K562 (cell line): Measurements from ENCODE around the gene ST6GALNAC5. TPM values are rescaled to one million over a fixed set of nuclear protein-coding genes. Genes with fewer than 3 reads are reported as not detected.

ENCODE experiments used
- ATAC-seq: fragments of 200-7000 bp; cut with Tn5 transposase; 3 replicates; pipeline ENCODE4 v1.9.1; 2020; ENCODE audit warnings: moderate library complexity
- BruUV-seq: library from RNA; stranded (reverse); fragments of 400-500 nt; replicated peaks from 2 replicates; lab custom pipeline; 2021; lab: Mats Ljungman, UMichigan
- CTCF ChIA-PET: fragments of 300-600 bp; formaldehyde crosslinking; extraction: SDS; loops from one replicate; lab custom pipeline; 2021; ENCODE audit warnings: low intra/inter-chr PET ratio; lab: Yijun Ruan, JAX
- POLR2A ChIA-PET: fragments of 300-600, 350-650 bp; sonication (Branson Sonifier 250); formaldehyde crosslinking; extraction: SDS; loops from one replicate; lab custom pipeline; 2021; ENCODE audit warnings: antibody characterized with exemption, inconsistent platforms; lab: Yijun Ruan, JAX
- DNase-seq, 4 experiments: peaks; one replicate each; pipeline versions ENCODE4 v3.0.0 to v3.0.0-alpha.2; 2011 to 2018; ENCODE audit warnings: low spot score in 3 of 4, mixed read lengths in 3 of 4; ENCODE audit errors: extremely low read depth in 1 of 4
- FAIRE-seq: peaks from 2 replicates; lab custom pipeline; 2011; peaks lifted over from hg19 to GRCh38; lab: Jason Lieb, UNC
- H2AFZ ChIP-seq: 2 replicates; pipeline ENCODE4 v1.6.0; 2011; ENCODE audit warnings: low read depth, low read length, control low read depth, inconsistent platforms
- H3K27ac ChIP-seq: fragments of 200-600 bp; 3 replicates; pipeline ENCODE4 v1.8.0; 2011; ENCODE audit warnings: low read depth, mild to moderate bottlenecking, control low read depth, inconsistent platforms, low read length, moderate library complexity, mixed read lengths; ENCODE audit errors: extremely low read depth
- H3K27me3 ChIP-seq, 2 experiments: fragments of 300-600 bp in 1 of 2; 2 replicates in 1 of 2; 3 replicates in 1 of 2; pipeline versions ENCODE4 v1.6.0 to v1.8.0; 2011; ENCODE audit warnings: inconsistent platforms in 2 of 2, low read length in 2 of 2, mild to moderate bottlenecking in 1 of 2, mixed read lengths in 1 of 2, moderate library complexity in 1 of 2; ENCODE audit not compliant: control insufficient read depth in 2 of 2, insufficient read depth in 2 of 2
- H3K36me3 ChIP-seq: fragments of 300-600 bp; 3 replicates; pipeline ENCODE4 v1.8.0; 2011; ENCODE audit warnings: mild to moderate bottlenecking, low read length, inconsistent platforms; ENCODE audit not compliant: control insufficient read depth, insufficient read depth
- H3K4me1 ChIP-seq, 2 experiments: fragments of 200-600 bp in 1 of 2; replicated peaks in 1 of 2; 2 replicates in 1 of 2; 3 replicates in 1 of 2; pipeline versions ENCODE4 v1.5.1 to v1.8.0; 2011; ENCODE audit warnings: inconsistent platforms in 2 of 2, low read length in 2 of 2, mild to moderate bottlenecking in 1 of 2, mixed read lengths in 1 of 2, moderate library complexity in 1 of 2; ENCODE audit not compliant: control insufficient read depth in 2 of 2, insufficient read depth in 2 of 2
- H3K4me2 ChIP-seq: 2 replicates; pipeline ENCODE4 v1.6.1; 2011; ENCODE audit warnings: low read length, control low read depth, inconsistent platforms, mixed read lengths; ENCODE audit not compliant: insufficient read depth
- H3K4me3 ChIP-seq: fragments of 200-600 bp; sonication (generic), shearing (Covaris generic); 2 replicates; pipeline ENCODE4 v1.5.1; 2016; ENCODE audit warnings: control low read depth, inconsistent platforms
- H3K79me2 ChIP-seq: fragments of 200-600 bp; 3 replicates; pipeline ENCODE4 v1.8.0; 2011; ENCODE audit warnings: low read length, inconsistent platforms; ENCODE audit not compliant: control insufficient read depth, insufficient read depth
- H3K9ac ChIP-seq, 2 experiments: 2 replicates each; pipeline versions ENCODE4 v1.6.0 to v1.6.1; 2011; ENCODE audit warnings: low read depth in 2 of 2, low read length in 2 of 2, control low read depth in 1 of 2, inconsistent platforms in 1 of 2, mild to moderate bottlenecking in 1 of 2, mixed read lengths in 1 of 2; ENCODE audit not compliant: insufficient read depth in 1 of 2
- H3K9me1 ChIP-seq: one replicate; pipeline ENCODE4 v1.6.0; 2011; ENCODE audit warnings: inconsistent platforms, mild to moderate bottlenecking, low read length, moderate library complexity; ENCODE audit not compliant: control insufficient read depth, insufficient read depth
- H3K9me3 ChIP-seq: replicated peaks from 2 replicates; pipeline ENCODE4 v1.5.1; 2011; ENCODE audit warnings: low read depth, low read length, inconsistent platforms; ENCODE audit not compliant: control insufficient read depth, insufficient read depth
- H4K20me1 ChIP-seq: replicated peaks from 2 replicates; pipeline ENCODE4 v1.6.1; 2011; ENCODE audit warnings: low read length, inconsistent platforms, mixed read lengths; ENCODE audit not compliant: control insufficient read depth, insufficient read depth
- CHD4 ChIP-seq: fragments of 200-600 bp; sonication (generic); IDR thresholded peaks from 3 replicates; pipeline ENCODE4 v1.6.1; 2012; ENCODE audit warnings: low read depth, mild to moderate bottlenecking, mixed read lengths, low read length, inconsistent platforms; ENCODE audit not compliant: insufficient read depth, insufficient replicate concordance, poor library complexity, severe bottlenecking
- ELF4 ChIP-seq: fragments of 450-650 bp; formaldehyde crosslinking; IDR thresholded peaks from 2 replicates; pipeline ENCODE4 v1.4.0; 2022; ENCODE audit warnings: missing genetic modification characterization
- ELK3 ChIP-seq: fragments of 450-650 bp; formaldehyde crosslinking; IDR thresholded peaks from 2 replicates; pipeline ENCODE4 v1.4.0; 2020; ENCODE audit warnings: mild to moderate bottlenecking
- GTF2A2 ChIP-seq: IDR thresholded peaks from 2 replicates; pipeline ENCODE4 v1.6.1; 2016; ENCODE audit warnings: mild to moderate bottlenecking, missing genetic modification characterization, missing compliant biosample characterization
- HOXB6 ChIP-seq: fragments of 250-450 bp; sonication (Bioruptor Pico); IDR thresholded peaks from 2 replicates; pipeline ENCODE4 v1.5.1; 2022; ENCODE audit warnings: mild to moderate bottlenecking, borderline replicate concordance
- KDM2B ChIP-seq: fragments of 250-450 bp; sonication (Bioruptor Pico); IDR thresholded peaks from 2 replicates; pipeline ENCODE4 v1.8.0; 2021; ENCODE audit warnings: mild to moderate bottlenecking, moderate library complexity
- MECOM ChIP-seq: fragments of 250-450 bp; sonication (Bioruptor Pico); IDR thresholded peaks from 2 replicates; pipeline ENCODE4 v1.8.0; 2022; ENCODE audit warnings: inconsistent platforms
- MLX ChIP-seq, 2 experiments: fragments of 450-650 bp in 1 of 2; sonication (generic) in 1 of 2; formaldehyde crosslinking; conservative IDR thresholded peaks; 2 replicates each; pipeline versions ENCODE4 v1.4.0 to v1.8.1; 2020 to 2022; ENCODE audit warnings: mild to moderate bottlenecking in 1 of 2, missing genetic modification reagents in 1 of 2
- NFXL1 ChIP-seq: fragments of 450-650 bp; formaldehyde crosslinking; IDR thresholded peaks from 2 replicates; pipeline ENCODE4 v1.4.0; 2021; ENCODE audit warnings: mild to moderate bottlenecking
- RBM15 ChIP-seq: fragments of 200-400 bp; formaldehyde crosslinking; IDR thresholded peaks from 2 replicates; pipeline ENCODE4 v1.6.1; 2018; ENCODE audit warnings: mild to moderate bottlenecking, low read length, moderate library complexity; ENCODE audit not compliant: insufficient read depth
- SETDB1 ChIP-seq: IDR thresholded peaks from one replicate; pipeline ENCODE4 v1.6.1; 2012; ENCODE audit warnings: low read length, control low read depth, inconsistent platforms
- TCFL5 ChIP-seq: fragments of 250-450 bp; sonication (Bioruptor Pico); conservative IDR thresholded peaks from 2 replicates; pipeline ENCODE4 v1.6.1; 2021; ENCODE audit warnings: mild to moderate bottlenecking, moderate library complexity, matching md5 sums
- TSC22D4 ChIP-seq: fragments of 450-650 bp; IDR thresholded peaks from 2 replicates; pipeline ENCODE4 v1.6.1; 2016; ENCODE audit warnings: missing genetic modification characterization, missing biosample characterization, control low read depth
- TSHZ1 ChIP-seq: fragments of 250-450 bp; sonication (Bioruptor Pico); IDR thresholded peaks from 2 replicates; pipeline ENCODE4 v1.4.0; 2020; ENCODE audit warnings: mild to moderate bottlenecking, moderate library complexity
- XRCC3 ChIP-seq: fragments of 450-650 bp; IDR thresholded peaks from 2 replicates; pipeline ENCODE4 v1.6.1; 2017; ENCODE audit warnings: mild to moderate bottlenecking, moderate library complexity
- ZBTB8A ChIP-seq: fragments of 450-650 bp; IDR thresholded peaks from 2 replicates; pipeline ENCODE4 v1.6.1; 2018; ENCODE audit warnings: mild to moderate bottlenecking, moderate library complexity; ENCODE audit not compliant: partially characterized antibody
- ZEB2 ChIP-seq: fragments of 450-650 bp; IDR thresholded peaks from 2 replicates; pipeline ENCODE4 v1.6.1; 2016
- ZNF124 ChIP-seq: sonication (generic); formaldehyde crosslinking; IDR thresholded peaks from 2 replicates; pipeline ENCODE4 v1.8.1; 2022; ENCODE audit warnings: missing genetic modification reagents
- ZNF232 ChIP-seq: sonication (generic); formaldehyde crosslinking; IDR thresholded peaks from 2 replicates; pipeline ENCODE4 v1.8.0; 2022; ENCODE audit warnings: mild to moderate bottlenecking, missing genetic modification reagents
- WGBS: fragments of 100-300 bp; shearing (Covaris generic); methylation state at CpG from one replicate; pipeline ENCODE4 v1.1.6; 2016; ENCODE audit warnings: low coverage, mixed read lengths; ENCODE audit not compliant: insufficient coverage; ENCODE audit errors: missing lambda C conversion rate; 5-methylcytosine and 5-hydroxymethylcytosine counted together
- in situ Hi-C: fragments of 300-500 bp; cut with MboI; formaldehyde crosslinking; loops from 4 replicates; pipeline ENCODE4 v1.15.0; 2018; ENCODE audit warnings: inconsistent platforms, mixed read lengths
- intact Hi-C: fragments of 100-400 bp; cut with micrococcal nuclease; formaldehyde crosslinking; loops from 2 replicates; pipeline ENCODE4 v1.14.2; 2022
- polyA plus RNA-seq, 8 experiments: library from polyadenylated mRNA; depleted of rRNA in 4 of 8; stranded (reverse) in 5 of 8; unstranded in 3 of 8; fragments of >200 nt; fragmentation: Nextera tagmentation in 2 of 8; fragmentation: Illumina TruSeq in 1 of 8; extraction: Ambion mirVana in 2 of 8; extraction: Trizol in 1 of 8; gene quantifications; 2 replicates each; pipeline versions ENCODE4 v1.2.1 to v1.2.3, GENCODE V29; 2011 to 2014; ENCODE audit warnings: inconsistent platforms in 1 of 8, missing spikeins in 1 of 8
- total RNA-seq, 7 experiments: library from RNA; depleted of rRNA in 6 of 7; stranded (reverse); fragments of >200 nt in 6 of 7; fragmentation: Illumina TruSeq in 2 of 7; extraction: Trizol in 2 of 7; gene quantifications; 2 replicates each; pipeline versions ENCODE4 v1.2.1 to v1.2.3, GENCODE V29; 2011 to 2021; ENCODE audit warnings: low replicate concordance in 1 of 7

ST6GALNAC5 gene
- total and polyA plus RNA-seq, 9 of the 15 experiments (the other 6 are each of a cell fraction or from before 2014, with no cell fraction given): 0.04 to 0.14 TPM; not detected in 7

- TF ChIP-seq TSHZ1 (CRISPR knock-in tag) (no peak), NFXL1 (CRISPR knock-in tag) (no peak), RBM15 (no peak), MLX (CRISPR knock-in tag; conservative IDR thresholded peaks at IDR 0.05) (no peak)
- TF ChIP-seq, all 486 proteins: peak for 0
Observed at GRCh38 chr1:76957961-76958360, 90.7 kb downstream of the ST6GALNAC5 start (continued).

GRCh38 chr1:76958828-76959227, 91.5 kb downstream of the ST6GALNAC5 start:
- WGBS: 0% methylated on average over 4 of the region's 4 CpGs
- TF ChIP-seq CHD4: no peak
- no peak for TF ChIP-seq ZNF232 (CRISPR knock-in tag)
- TF ChIP-seq TCFL5 (CRISPR knock-in tag): no peak
- no peak for TF ChIP-seq ZBTB8A
- TF ChIP-seq ELK3 (CRISPR knock-in tag): no peak
- no peak for TF ChIP-seq MECOM
- TF ChIP-seq SETDB1: no peak
- TF ChIP-seq ZEB2: no peak
- no peak for TF ChIP-seq GTF2A2
- TF ChIP-seq ZNF124 (CRISPR knock-in tag): no peak
- TF ChIP-seq KDM2B: no peak
- TF ChIP-seq ELF4 (CRISPR knock-in tag): no peak
- no peak for TF ChIP-seq XRCC3
- TF ChIP-seq HOXB6 (CRISPR knock-in tag): no peak
- TF ChIP-seq TSC22D4 (tag): no peak

More at GRCh38 chr1:76958828-76959227, 91.5 kb downstream of the ST6GALNAC5 start:
- no peaks in the 10 kb centered on the region for H3K79me2 ChIP-seq
- ATAC-seq (no peak), FAIRE-seq (no peak), DNase-seq (no peak)
- no peak overlapping the region for H3K27ac ChIP-seq
- H3K36me3 ChIP-seq: no peaks in the 10 kb centered on the region
- no peaks in the 10 kb centered on the region for H3K9me1 ChIP-seq
- H3K9me3 ChIP-seq: no peaks in the 10 kb centered on the region
- BruUV-seq: no TSS peak
- H3K4me1 ChIP-seq: no peaks in the 10 kb centered on the region
- no peak overlapping the region for H2AFZ ChIP-seq
- in situ Hi-C loops: no loop called here
- H3K4me3 ChIP-seq: no peak overlapping the region
- H4K20me1 ChIP-seq: no peaks in the 10 kb centered on the region
- intact Hi-C loops: no loop called here
- no peak overlapping the region for H3K9ac ChIP-seq
- POLR2A ChIA-PET: no interaction called here
- no peak overlapping the region for H3K4me2 ChIP-seq
- no peaks in the 10 kb centered on the region for H3K27me3 ChIP-seq
- CTCF ChIA-PET: no interaction called here
